Tibial nerve (tissue), 4 donors: ENCODE measurements around the gene KRT79. TPM values are rescaled to one million over a fixed set of nuclear protein-coding genes. Genes with fewer than 3 reads are reported as not detected.

Source experiments
- DNase-seq, 2 donors: peaks; one replicate each; pipeline ENCODE4 v3.0.0-alpha.2; 2019; ENCODE audit warnings: low spot score in 2 of 2
- H3K27ac ChIP-seq, 4 donors: fragments of 200-600 bp; sonication (generic) in 3 of 4; one replicate each; pipeline ENCODE4 v1.5.1; 2017 to 2019; ENCODE audit warnings: mild to moderate bottlenecking in 1 of 4
- H3K27me3 ChIP-seq, 2 donors: fragments of 200-600 bp; sonication (generic) in 1 of 2; one replicate each; pipeline versions ENCODE4 v1.5.1 to v1.6.0; 2017 to 2019
- H3K36me3 ChIP-seq, 3 donors: fragments of 200-600 bp; sonication (generic); one replicate each; pipeline ENCODE4 v1.5.1; 2018 to 2019
- H3K4me1 ChIP-seq, 4 donors: fragments of 200-600 bp; sonication (generic) in 3 of 4; one replicate each; pipeline ENCODE4 v1.5.1; 2017 to 2019
- H3K4me3 ChIP-seq, 4 donors: fragments of 200-600 bp; sonication (generic) in 3 of 4; one replicate each; pipeline ENCODE4 v1.5.1; 2017 to 2019; ENCODE audit warnings: mild to moderate bottlenecking in 1 of 4, moderate library complexity in 1 of 4
- H3K9me3 ChIP-seq, 4 donors: fragments of 200-600 bp; sonication (generic) in 3 of 4; one replicate each; pipeline ENCODE4 v1.5.1; 2017 to 2019
- EP300 ChIP-seq, 2 donors: sonication (generic); formaldehyde crosslinking; IDR thresholded peaks; one replicate each; pipeline ENCODE4 v1.6.1; 2017; ENCODE audit warnings: antibody characterized with exemption in 2 of 2, mild to moderate bottlenecking in 1 of 2
- POLR2A ChIP-seq, 2 donors: fragments of 450-650 bp; IDR thresholded peaks; one replicate each; pipeline ENCODE4 v1.6.1; 2017; ENCODE audit warnings: antibody characterized with exemption in 2 of 2, mild to moderate bottlenecking in 2 of 2, moderate library complexity in 2 of 2
- WGBS, 2 donors: methylation state at CpG; one replicate each; pipeline ENCODE4 v1.1.5; 2018; 5-methylcytosine and 5-hydroxymethylcytosine counted together
- total RNA-seq, 4 donors: library from RNA; depleted of rRNA; stranded (reverse); fragments of >200 nt; gene quantifications; one replicate each; pipeline ENCODE4 v1.1.0, GENCODE V29; 2016
- TF ChIP-seq, protein P1 (sequence below), 5 experiments: fragments of 200-600 bp in 3 of 5; fragments of 450-650 bp in 2 of 5; sonication (generic) in 3 of 5; IDR thresholded peaks; one replicate each; pipeline ENCODE4 v1.5.1; 2016 to 2019; ENCODE audit warnings: antibody characterized with exemption in 5 of 5, mild to moderate bottlenecking in 3 of 5, moderate library complexity in 2 of 5

KRT79 gene
- total RNA-seq, 4 donors from 2014 or later: 3.9 TPM; not detected in 3

DNA sequence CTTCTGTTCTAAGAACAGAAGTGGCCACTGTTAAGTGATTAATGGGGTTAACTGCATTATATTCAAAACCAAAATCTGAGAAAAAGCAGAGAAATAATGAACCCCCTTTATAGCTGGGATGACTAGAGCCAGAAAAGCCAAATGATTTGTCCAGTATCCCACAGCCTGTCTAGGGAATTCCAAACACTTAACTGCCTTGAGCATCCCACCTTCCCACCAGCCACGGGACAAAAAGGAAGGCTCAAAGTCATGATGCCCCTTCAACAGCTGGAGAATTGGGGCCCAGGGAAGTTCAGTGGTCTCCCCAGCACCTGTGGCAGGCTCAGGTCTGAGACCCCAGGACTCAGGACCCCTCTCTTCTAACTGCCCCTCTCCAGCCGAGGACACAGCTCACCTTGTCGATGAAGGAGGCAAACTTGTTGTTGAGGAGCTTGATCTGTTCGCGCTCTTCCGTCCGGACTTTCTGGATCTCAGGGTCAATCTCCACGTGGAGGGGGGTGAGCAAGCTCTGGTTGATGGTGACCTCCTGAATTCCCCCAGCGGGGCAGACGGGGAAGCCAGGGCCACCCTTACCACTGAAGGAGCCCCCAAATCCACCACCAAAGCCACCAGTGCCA, 20.8 kb downstream of the KRT79 start:
- Histone ChIP-seq H3K4me1 (no peaks in the 10 kb centered on the region), H3K27ac (no peak overlapping the region), H3K27me3 (no peaks in the 10 kb centered on the region), H3K9me3 (no peaks in the 10 kb centered on the region), H3K4me3 (no peak overlapping the region), H3K36me3 (no peaks in the 10 kb centered on the region)
- TF ChIP-seq POLR2A (IDR thresholded peaks at IDR 0.05): no peak
- no peak for DNase-seq
- 87% methylated on average over 8 to 10 of the region's 10 CpGs for WGBS, 2 donors

DNA sequence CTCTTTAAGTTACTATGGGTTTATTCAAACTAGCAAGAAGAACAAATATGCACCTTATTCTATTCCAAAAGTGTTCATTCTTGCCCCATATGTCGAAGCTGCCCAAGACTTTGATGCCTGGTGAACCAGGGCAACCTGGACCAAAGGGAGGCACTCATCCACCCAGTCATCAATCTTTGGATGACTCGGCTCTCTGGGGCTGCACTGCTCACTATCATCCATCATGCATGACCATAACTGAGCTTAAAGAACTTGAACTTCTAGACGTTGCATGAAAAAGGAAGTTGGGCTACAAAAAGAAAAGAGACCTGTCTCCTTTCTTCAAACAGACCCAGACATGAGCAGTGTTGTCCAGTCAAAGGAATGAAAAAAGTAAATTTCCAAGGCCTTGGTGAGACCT, 21.4 kb downstream of the KRT79 start:
- Histone ChIP-seq H3K9me3 (no peaks in the 10 kb centered on the region), H3K4me1 (no peaks in the 10 kb centered on the region), H3K4me3 (no peak overlapping the region), H3K36me3 (no peaks in the 10 kb centered on the region), H3K27me3 (no peaks in the 10 kb centered on the region), H3K27ac (no peak overlapping the region)
- no peak for DNase-seq
- 45 to 62% methylated on average over 3 of the region's 3 CpGs for WGBS, 2 donors
- TF ChIP-seq, protein P1, sequence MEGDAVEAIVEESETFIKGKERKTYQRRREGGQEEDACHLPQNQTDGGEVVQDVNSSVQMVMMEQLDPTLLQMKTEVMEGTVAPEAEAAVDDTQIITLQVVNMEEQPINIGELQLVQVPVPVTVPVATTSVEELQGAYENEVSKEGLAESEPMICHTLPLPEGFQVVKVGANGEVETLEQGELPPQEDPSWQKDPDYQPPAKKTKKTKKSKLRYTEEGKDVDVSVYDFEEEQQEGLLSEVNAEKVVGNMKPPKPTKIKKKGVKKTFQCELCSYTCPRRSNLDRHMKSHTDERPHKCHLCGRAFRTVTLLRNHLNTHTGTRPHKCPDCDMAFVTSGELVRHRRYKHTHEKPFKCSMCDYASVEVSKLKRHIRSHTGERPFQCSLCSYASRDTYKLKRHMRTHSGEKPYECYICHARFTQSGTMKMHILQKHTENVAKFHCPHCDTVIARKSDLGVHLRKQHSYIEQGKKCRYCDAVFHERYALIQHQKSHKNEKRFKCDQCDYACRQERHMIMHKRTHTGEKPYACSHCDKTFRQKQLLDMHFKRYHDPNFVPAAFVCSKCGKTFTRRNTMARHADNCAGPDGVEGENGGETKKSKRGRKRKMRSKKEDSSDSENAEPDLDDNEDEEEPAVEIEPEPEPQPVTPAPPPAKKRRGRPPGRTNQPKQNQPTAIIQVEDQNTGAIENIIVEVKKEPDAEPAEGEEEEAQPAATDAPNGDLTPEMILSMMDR (IDR thresholded peaks at IDR 0.05): no peak
- TF ChIP-seq POLR2A (IDR thresholded peaks at IDR 0.05) (no peak), EP300 (IDR thresholded peaks at IDR 0.05) (no peak)

DNA sequence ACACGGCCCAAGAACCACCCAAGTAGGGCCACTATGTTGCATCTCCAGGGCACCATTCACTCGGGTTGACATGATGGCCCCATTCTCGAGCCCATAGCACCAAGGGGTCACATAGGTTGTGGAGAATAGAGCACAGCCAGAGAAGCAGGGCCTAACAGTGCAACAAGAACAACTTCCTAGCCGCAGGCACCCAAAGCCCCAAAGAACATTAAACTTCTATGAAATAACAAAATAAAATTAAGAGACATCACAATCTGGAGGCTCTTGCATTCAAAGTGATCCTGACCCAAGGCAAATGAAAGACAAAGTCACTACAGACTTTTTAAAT, 22.1 kb downstream of the KRT79 start:
- no peak overlapping the region for H3K27ac ChIP-seq
- no peaks in the 10 kb centered on the region for H3K27me3 ChIP-seq
- no peaks in the 10 kb centered on the region for H3K36me3 ChIP-seq
- no peaks in the 10 kb centered on the region for H3K4me1 ChIP-seq
- TF ChIP-seq EP300 (IDR thresholded peaks at IDR 0.05) (no peak), POLR2A (IDR thresholded peaks at IDR 0.05) (no peak)
- TF ChIP-seq, protein P1 (IDR thresholded peaks at IDR 0.05): no peak
- H3K4me3 ChIP-seq: no peak overlapping the region
- no peaks in the 10 kb centered on the region for H3K9me3 ChIP-seq
- WGBS, 2 donors: 77% methylated on average over 4 of the region's 4 CpGs
- no peak for DNase-seq

DNA sequence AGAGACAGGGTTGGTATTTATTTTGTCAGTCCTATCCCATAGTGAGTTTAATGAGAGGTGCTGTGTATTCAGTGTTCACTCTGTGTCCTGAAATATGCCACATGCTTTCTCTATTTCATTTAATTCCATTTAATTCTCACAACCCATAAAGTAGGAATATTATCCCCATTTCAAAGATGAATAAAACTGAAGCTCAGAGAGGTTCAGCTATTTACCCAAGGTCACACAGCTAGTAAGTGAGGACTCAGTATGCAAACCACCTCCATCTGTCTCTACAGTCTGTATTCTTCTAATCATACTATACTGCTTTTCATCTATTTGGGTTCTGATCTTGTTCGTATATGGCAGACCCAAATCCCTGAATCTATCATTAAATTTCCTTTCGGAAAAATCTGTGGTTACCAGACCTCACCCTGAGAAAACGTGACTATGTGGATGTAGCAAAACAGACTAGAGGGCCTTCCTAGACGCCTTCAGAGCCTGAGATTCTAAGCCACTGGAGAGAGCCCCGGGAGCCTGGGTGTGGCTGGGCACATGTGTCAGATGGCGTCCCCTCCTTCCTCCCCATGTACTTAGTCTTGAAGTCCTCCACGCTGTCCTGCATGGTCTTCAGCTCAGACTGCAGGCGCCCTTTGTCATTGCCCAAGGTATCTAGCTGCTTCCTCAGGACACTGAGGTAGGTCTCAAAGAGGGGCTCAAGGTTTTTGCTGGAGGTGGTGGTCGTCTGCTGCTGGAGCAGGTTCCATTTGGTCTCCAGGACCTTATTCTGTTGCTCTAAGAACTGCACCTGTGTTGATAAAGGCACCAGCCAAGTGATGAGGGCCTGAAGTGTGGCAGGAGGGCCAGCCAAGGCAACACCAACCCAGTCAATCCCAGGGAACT, 22.7 kb downstream of the KRT79 start:
- Histone ChIP-seq H3K27ac (no peak overlapping the region), H3K36me3 (no peaks in the 10 kb centered on the region), H3K4me1 (no peaks in the 10 kb centered on the region), H3K4me3 (no peak overlapping the region), H3K27me3 (no peaks in the 10 kb centered on the region), H3K9me3 (no peaks in the 10 kb centered on the region)
- WGBS, 2 donors: 85 to 89% methylated on average over 9 of the region's 9 CpGs
- TF ChIP-seq POLR2A (IDR thresholded peaks at IDR 0.05) (no peak), EP300 (IDR thresholded peaks at IDR 0.05) (no peak)
- TF ChIP-seq, protein P1 (IDR thresholded peaks at IDR 0.05): no peak
- DNase-seq: no peak

DNA sequence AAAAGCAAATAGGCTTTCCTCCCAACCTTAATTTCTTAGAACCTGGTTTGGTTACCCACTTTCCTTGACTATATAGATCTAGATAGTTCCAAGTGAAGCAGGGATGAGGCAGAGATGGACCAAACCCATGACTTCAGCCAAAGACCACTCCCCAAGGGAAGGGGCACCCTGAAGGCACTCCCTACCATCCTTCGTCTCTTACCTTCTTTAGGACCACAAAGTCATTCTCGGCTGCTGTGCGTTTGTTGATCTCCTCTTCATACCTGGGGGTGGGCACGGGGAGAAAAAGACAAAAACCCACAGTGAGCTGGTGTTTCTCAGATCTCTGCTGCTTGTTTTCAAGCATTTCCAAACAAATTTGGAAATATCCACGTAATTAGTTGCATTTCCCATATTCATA, 23.6 kb downstream of the KRT79 start:
- no peak for DNase-seq
- no peaks in the 10 kb centered on the region for H3K9me3 ChIP-seq
- no peak overlapping the region for H3K4me3 ChIP-seq
- TF ChIP-seq, protein P1 (IDR thresholded peaks at IDR 0.05): no peak
- TF ChIP-seq POLR2A (IDR thresholded peaks at IDR 0.05) (no peak), EP300 (IDR thresholded peaks at IDR 0.05) (no peak)
- no peaks in the 10 kb centered on the region for H3K27me3 ChIP-seq
- 67 to 72% methylated on average over 5 of the region's 5 CpGs for WGBS, 2 donors
- H3K36me3 ChIP-seq: no peaks in the 10 kb centered on the region
- H3K4me1 ChIP-seq: no peaks in the 10 kb centered on the region
- H3K27ac ChIP-seq: no peak overlapping the region
